HG03139 (cell line): ENCODE results near the gene C20orf144.

Source experiments
- ATAC-seq: cut with Tn5 transposase; IDR thresholded peaks from one replicate; pipeline ENCODE4 v1.9.1; 2021; ENCODE audit not compliant: unreplicated experiment

The C20orf144 gene

GRCh38 chr20:33664085-33664761 lies 2.1 kb downstream of the C20orf144 start:
- no peak for ATAC-seq

- no peak for ATAC-seq
Measured at GRCh38 chr20:33664762-33665144, 2.6 kb downstream of the C20orf144 start.

- ATAC-seq = peak; percentile 50
Measured at GRCh38 chr20:33666293-33667244, 4.4 kb downstream of the C20orf144 start, which contains the start of gene ACTL10. TSS of gene ACTL10 (plus strand) at chr20:33666943. CDS start at chr20:33667498, 555 bp downstream.

GRCh38 chr20:33667245-33667675 lies 5.1 kb downstream of the C20orf144 start:
- ATAC-seq = peak; percentile 2

- peak; percentile 35 for ATAC-seq
Measured at GRCh38 chr20:33667676-33668465, 5.7 kb downstream of the C20orf144 start.

GRCh38 chr20:33668466-33669155 lies 6.5 kb downstream of the C20orf144 start:
- ATAC-seq = no peak

- ATAC-seq = no peak
Measured at GRCh38 chr20:33669224-33669623, 7.1 kb downstream of the C20orf144 start.

GRCh38 chr20:33669873-33670640 lies 7.9 kb downstream of the C20orf144 start:
- ATAC-seq = no peak

GRCh38 chr20:33670715-33671499 lies 8.8 kb downstream of the C20orf144 start:
- no peak for ATAC-seq

GRCh38 chr20:33671573-33672288 lies 9.6 kb downstream of the C20orf144 start:
- no peak for ATAC-seq

GRCh38 chr20:33672426-33673113 lies 10.4 kb downstream of the C20orf144 start:
- ATAC-seq = no peak

- ATAC-seq = no peak
Measured at GRCh38 chr20:33673114-33673409, 10.9 kb downstream of the C20orf144 start.

- ATAC-seq = no peak
Measured at GRCh38 chr20:33673410-33674293, 11.5 kb downstream of the C20orf144 start.

- no peak for ATAC-seq
Measured at GRCh38 chr20:33674294-33675135, 12.4 kb downstream of the C20orf144 start, which contains the start of gene NECAB3. TSS of gene NECAB3 (minus strand) at chr20:33674428. CDS start at chr20:33674352, 76 bp downstream.

GRCh38 chr20:33675136-33675959 lies 13.2 kb downstream of the C20orf144 start:
- no peak for ATAC-seq
